Spleen (tissue), 11 donors: Measurements from ENCODE around the gene FEN1. TPM values are rescaled to one million over a fixed set of nuclear protein-coding genes. Genes with fewer than 3 reads are reported as not detected.

Experiments used
- DNase-seq: peaks from one replicate; pipeline ENCODE4 v3.0.0-alpha.2; 2020
- H3K27ac ChIP-seq, 8 donors: fragments of 200-600 bp; sonication (generic) in 7 of 8; 1 replicate in 4 of 8; 2 replicates in 4 of 8; pipeline versions ENCODE4 v1.5.0 to v1.8.0; 2016 to 2021; ENCODE audit warnings: inconsistent platforms in 4 of 8, mild to moderate bottlenecking in 4 of 8, moderate library complexity in 1 of 8
- H3K27me3 ChIP-seq, 7 donors: fragments of 200-600 bp; sonication (generic) in 6 of 7; replicated peaks in 1 of 7; 1 replicate in 4 of 7; 2 replicates in 3 of 7; pipeline versions ENCODE4 v1.5.0 to v1.8.0; 2016 to 2021; ENCODE audit warnings: inconsistent platforms in 3 of 7, mild to moderate bottlenecking in 1 of 7
- H3K36me3 ChIP-seq, 6 donors: fragments of 200-600 bp; sonication (generic) in 5 of 6; 1 replicate in 4 of 6; 2 replicates in 2 of 6; pipeline versions ENCODE4 v1.5.0 to v1.8.0; 2016 to 2021; ENCODE audit warnings: inconsistent platforms in 2 of 6
- H3K4me1 ChIP-seq, 6 donors: fragments of 200-600 bp; sonication (generic) in 5 of 6; 1 replicate in 3 of 6; 2 replicates in 3 of 6; pipeline versions ENCODE4 v1.5.0 to v1.8.0; 2016 to 2021; ENCODE audit warnings: inconsistent platforms in 3 of 6
- H3K4me3 ChIP-seq, 8 donors: fragments of 200-600 bp; sonication (generic) in 7 of 8; 1 replicate in 4 of 8; 2 replicates in 4 of 8; pipeline versions ENCODE4 v1.5.0 to v1.8.0; 2016 to 2021; ENCODE audit warnings: inconsistent platforms in 4 of 8, mild to moderate bottlenecking in 4 of 8, moderate library complexity in 2 of 8
- H3K9me3 ChIP-seq, 8 donors: fragments of 200-600 bp; sonication (generic) in 7 of 8; 1 replicate in 4 of 8; 2 replicates in 4 of 8; pipeline versions ENCODE4 v1.5.0 to v1.8.0; 2016 to 2021; ENCODE audit warnings: inconsistent platforms in 4 of 8
- CTCF ChIP-seq, 11 experiments: fragments of 200-600 bp in 7 of 11; fragments of 450-650 bp in 4 of 11; sonication (generic) in 4 of 11; IDR thresholded peaks in 8 of 11; conservative IDR thresholded peaks in 3 of 11; 1 replicate in 7 of 11; 2 replicates in 4 of 11; pipeline versions ENCODE4 v1.4.0 to v1.8.0; 2016 to 2021; ENCODE audit warnings: antibody characterized with exemption in 11 of 11, inconsistent platforms in 4 of 11, mild to moderate bottlenecking in 1 of 11
- POLR2A ChIP-seq, 3 donors: fragments of 450-650 bp; IDR thresholded peaks; one replicate each; pipeline ENCODE4 v1.5.1; 2017; ENCODE audit warnings: antibody characterized with exemption in 3 of 3, mild to moderate bottlenecking in 1 of 3
- POLR2AphosphoS5 ChIP-seq, 3 donors: sonication (generic); formaldehyde crosslinking; IDR thresholded peaks; one replicate each; pipeline ENCODE4 v1.5.1; 2017; ENCODE audit warnings: antibody characterized with exemption in 3 of 3
- WGBS, 5 donors: extraction: QIAGEN DNeasy Blood & Tissue Kit in 3 of 5; methylation state at CpG; one replicate each; pipeline versions ENCODE4 v1.1.5 to v1.1.7; 2013 to 2018; 5-methylcytosine and 5-hydroxymethylcytosine counted together
- intact Hi-C: fragments of 100-400 bp; cut with DNase I; formaldehyde crosslinking; loops from one replicate; pipeline ENCODE4 v1.15.0; 2023; ENCODE audit warnings: low total_unique reads
- polyA plus RNA-seq, 3 donors: library from polyadenylated mRNA; stranded (reverse); fragments of 200-250 nt; gene quantifications; one replicate each; pipeline ENCODE4 v1.2.1, GENCODE V29; 2013
- total RNA-seq, 7 donors: library from RNA; depleted of rRNA in 3 of 7; stranded (reverse); fragments of >200 nt in 3 of 7; fragmentation: NEBNext Ultra II Directional in 4 of 7; extraction: Animal tissue kit (Norgen Biotek cat#: 25700) in 4 of 7; gene quantifications; one replicate each; pipeline versions ENCODE4 v1.1.0 to v1.2.1, GENCODE V29; 2016 to 2021
- donor health status: healthy with polysubstance abuse.
- donor health status: DM: no; HTN: no; CAD: no; lungs with moderate emphysema.
- donor health status: DM: no; HTN: no; CAD: no.
- donor health status: Bipolar disorder and iron deficiency.
- donor health status: healthy.
- donor health status: DM: no; HTN: no; CAD: no.
- donor health status: DM: yes; HTN: yes; CAD: no.

FEN1 gene
- total and polyA plus RNA-seq, 10 donors, result 7.3 to 17.2 (median 14.8) TPM

DNA sequence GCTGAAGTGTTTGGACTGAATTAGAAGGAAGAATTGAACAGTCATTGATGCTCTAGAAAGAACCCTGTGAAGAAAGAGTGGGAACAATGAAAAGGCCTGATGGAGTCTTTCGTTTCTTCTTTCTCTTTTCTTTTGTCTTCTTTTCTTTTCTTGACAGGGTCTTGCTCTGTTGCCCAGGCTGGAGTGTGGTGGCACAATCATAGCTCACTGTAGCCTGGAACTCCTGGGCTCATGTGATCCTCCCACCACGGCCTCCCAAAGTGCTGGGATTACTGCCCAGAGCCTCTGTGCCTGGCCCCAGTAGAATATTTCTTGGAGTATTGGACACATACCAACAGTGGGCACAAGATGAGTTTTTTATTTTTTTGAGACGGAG is 1.1 kb downstream of the FEN1 start:
- intact Hi-C loops, result loop anchor here (10.0 kb wide), 2 partner anchors 101 to 151 kb away; partner anchors contain the start of gene FADS3
- WGBS, 5 donors, result 56 to 73% (median 58%) methylated on average over 3 of the region's 3 CpGs

DNA sequence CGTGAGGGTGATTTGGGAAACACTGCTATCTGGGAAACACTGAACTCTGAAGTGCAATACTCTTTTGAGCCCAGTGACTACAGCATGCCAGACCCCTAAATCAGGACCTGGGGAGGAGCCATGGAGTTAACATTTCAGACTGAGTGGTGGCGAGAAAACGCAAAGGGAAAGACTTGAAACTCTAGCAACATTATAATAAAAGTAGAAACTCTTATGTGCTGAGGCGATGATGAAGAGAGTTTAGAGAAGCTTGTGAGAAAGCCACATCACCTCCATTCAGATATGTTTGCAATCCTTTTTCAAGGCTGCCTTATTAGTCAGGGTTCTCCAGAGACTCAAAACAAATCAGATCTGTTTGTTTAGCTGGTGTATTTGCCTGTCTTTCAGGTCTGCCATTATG is 1.9 kb downstream of the FEN1 start:
- TF ChIP-seq POLR2A (IDR thresholded peaks at IDR 0.05) (no peak), CTCF (IDR thresholded peaks at IDR 0.05 in 8 of 11, conservative IDR thresholded peaks at IDR 0.05 in 3 of 11) (no peak), POLR2AphosphoS5 (IDR thresholded peaks at IDR 0.05) (no peak)
- intact Hi-C loops, result loop anchor here (10.0 kb wide), 2 partner anchors 100 to 150 kb away; partner anchors contain the start of gene FADS3
- Histone ChIP-seq H3K9me3 (no peaks in the 10 kb centered on the region), H3K27ac (no peak overlapping the region), H3K27me3 (no peaks in the 10 kb centered on the region), H3K4me3 (no peak overlapping the region), H3K4me1 (peaks cover 10 to 66% (median 33%) of the 10 kb centered on the region in 6 donors), H3K36me3 (peaks cover 0 to 35% (median 14%) of the 10 kb centered on the region in 6 donors)
- 86 to 92% (median 89%) methylated on average over 4 of the region's 4 CpGs for WGBS, 5 donors
- no peak for DNase-seq

More for the DNA sequence above, 1.1 kb downstream of the FEN1 start:
- Histone ChIP-seq H3K36me3 (peaks cover 0 to 43% (median 22%) of the 10 kb centered on the region in 6 donors), H3K4me1 (peaks cover 10 to 66% (median 30%) of the 10 kb centered on the region in 6 donors), H3K4me3 (peak overlapping the region in 4 of 8 donors; percentile 65 to 96 (median 78)), H3K9me3 (no peaks in the 10 kb centered on the region), H3K27ac (no peak overlapping the region), H3K27me3 (no peaks in the 10 kb centered on the region)
- peak; percentile 13 for DNase-seq
- TF ChIP-seq CTCF (IDR thresholded peaks at IDR 0.05 in 8 of 11, conservative IDR thresholded peaks at IDR 0.05 in 3 of 11), result no peak
- no peak for TF ChIP-seq POLR2A (IDR thresholded peaks at IDR 0.05)
- no peak for TF ChIP-seq POLR2AphosphoS5 (IDR thresholded peaks at IDR 0.05)

GRCh38 chr11:61795459-61795858 is 2.7 kb downstream of the FEN1 start:
- Histone ChIP-seq H3K27me3 (no peaks in the 10 kb centered on the region), H3K9me3 (no peaks in the 10 kb centered on the region), H3K4me1 (peaks cover 10 to 60% (median 33%) of the 10 kb centered on the region in 6 donors), H3K36me3 (peaks cover 0 to 26% (median 8%) of the 10 kb centered on the region in 6 donors), H3K4me3 (no peak overlapping the region), H3K27ac (no peak overlapping the region)
- no peak for TF ChIP-seq POLR2A (IDR thresholded peaks at IDR 0.05)
- TF ChIP-seq CTCF (IDR thresholded peaks at IDR 0.05 in 8 of 11, conservative IDR thresholded peaks at IDR 0.05 in 3 of 11), result no peak
- no peak for TF ChIP-seq POLR2AphosphoS5 (IDR thresholded peaks at IDR 0.05)
- WGBS, 5 donors, result 82 to 92% (median 88%) methylated on average over 6 to 12 of the region's 12 CpGs
- intact Hi-C loops, result loop anchor here (5.0 to 10.0 kb wide), 3 partner anchors 99 to 312 kb away; partner anchors contain the start of gene FADS3
- DNase-seq, result peak; percentile 58

DNA sequence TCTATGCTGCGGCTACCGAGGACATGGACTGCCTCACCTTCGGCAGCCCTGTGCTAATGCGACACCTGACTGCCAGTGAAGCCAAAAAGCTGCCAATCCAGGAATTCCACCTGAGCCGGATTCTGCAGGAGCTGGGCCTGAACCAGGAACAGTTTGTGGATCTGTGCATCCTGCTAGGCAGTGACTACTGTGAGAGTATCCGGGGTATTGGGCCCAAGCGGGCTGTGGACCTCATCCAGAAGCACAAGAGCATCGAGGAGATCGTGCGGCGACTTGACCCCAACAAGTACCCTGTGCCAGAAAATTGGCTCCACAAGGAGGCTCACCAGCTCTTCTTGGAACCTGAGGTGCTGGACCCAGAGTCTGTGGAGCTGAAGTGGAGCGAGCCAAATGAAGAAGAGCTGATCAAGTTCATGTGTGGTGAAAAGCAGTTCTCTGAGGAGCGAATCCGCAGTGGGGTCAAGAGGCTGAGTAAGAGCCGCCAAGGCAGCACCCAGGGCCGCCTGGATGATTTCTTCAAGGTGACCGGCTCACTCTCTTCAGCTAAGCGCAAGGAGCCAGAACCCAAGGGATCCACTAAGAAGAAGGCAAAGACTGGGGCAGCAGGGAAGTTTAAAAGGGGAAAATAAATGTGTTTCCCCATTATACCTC is 3.3 kb downstream of the FEN1 start:
- Histone ChIP-seq H3K4me1 (peaks cover 10 to 55% (median 30%) of the 10 kb centered on the region in 6 donors), H3K4me3 (no peak overlapping the region), H3K27ac (no peak overlapping the region), H3K36me3 (peaks cover 0 to 25% (median 8%) of the 10 kb centered on the region in 6 donors), H3K27me3 (no peaks in the 10 kb centered on the region), H3K9me3 (no peaks in the 10 kb centered on the region)
- 93 to 96% (median 94%) methylated on average over 14 to 18 of the region's 18 CpGs for WGBS, 5 donors
- intact Hi-C loops, result loop anchor here (5.0 to 10.0 kb wide), 3 partner anchors 99 to 311 kb away; partner anchors contain the start of gene FADS3
- no peak for DNase-seq
- TF ChIP-seq CTCF (IDR thresholded peaks at IDR 0.05 in 8 of 11, conservative IDR thresholded peaks at IDR 0.05 in 3 of 11), result no peak
- no peak for TF ChIP-seq POLR2AphosphoS5 (IDR thresholded peaks at IDR 0.05)
- TF ChIP-seq POLR2A (IDR thresholded peaks at IDR 0.05), result no peak
